Activated naive CD4-positive, alpha-beta T cell treated with Interleukin-2 at 50 U/mL for 16 hours (primary cell): Measurements from ENCODE around the gene CC2D2A.

Source experiments
- DNase-seq: peaks from one replicate; pipeline ENCODE4 v3.0.0-alpha.2; 2020

Gene CC2D2A

DNA sequence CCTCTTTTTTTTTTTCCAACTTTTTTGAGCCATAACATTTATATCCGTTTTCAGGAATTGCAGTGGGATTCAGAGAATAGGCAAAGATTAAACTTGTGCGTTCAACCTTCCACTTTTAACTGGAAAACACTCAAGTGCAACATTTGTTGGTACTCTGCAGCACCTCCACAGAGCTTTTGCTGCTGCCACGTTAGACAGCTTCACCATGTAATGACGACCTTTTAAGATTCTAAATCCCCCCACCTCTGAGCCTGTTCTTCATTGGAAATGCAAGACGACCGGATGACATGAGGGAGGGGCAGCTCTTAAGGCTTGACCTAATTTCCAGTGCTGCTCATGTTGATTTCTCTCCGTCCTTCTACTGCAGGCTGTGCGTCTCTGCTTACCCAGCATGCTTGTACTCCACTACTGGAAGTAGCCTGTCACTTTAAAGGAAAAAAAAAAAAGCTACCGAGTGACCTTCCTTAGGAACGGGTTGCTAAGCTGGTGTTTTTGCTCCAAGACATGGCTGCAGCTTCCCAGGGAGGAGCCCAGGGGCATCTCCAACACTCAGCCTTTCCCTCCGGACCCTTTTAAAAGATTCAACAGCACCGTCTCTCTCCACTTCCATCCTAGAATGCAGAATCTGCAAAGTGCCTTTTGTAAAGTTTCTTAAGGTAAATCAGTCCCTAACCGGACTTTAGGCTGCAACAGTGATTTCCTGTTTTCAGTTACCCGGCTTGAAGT lies at the start of gene CC2D2A:
TSS of gene CC2D2A (plus strand) at position 481 of the 726 bp plus-strand sequence. CDS start 6,051 bp downstream, outside the sequence.
- no peak for DNase-seq

DNA sequence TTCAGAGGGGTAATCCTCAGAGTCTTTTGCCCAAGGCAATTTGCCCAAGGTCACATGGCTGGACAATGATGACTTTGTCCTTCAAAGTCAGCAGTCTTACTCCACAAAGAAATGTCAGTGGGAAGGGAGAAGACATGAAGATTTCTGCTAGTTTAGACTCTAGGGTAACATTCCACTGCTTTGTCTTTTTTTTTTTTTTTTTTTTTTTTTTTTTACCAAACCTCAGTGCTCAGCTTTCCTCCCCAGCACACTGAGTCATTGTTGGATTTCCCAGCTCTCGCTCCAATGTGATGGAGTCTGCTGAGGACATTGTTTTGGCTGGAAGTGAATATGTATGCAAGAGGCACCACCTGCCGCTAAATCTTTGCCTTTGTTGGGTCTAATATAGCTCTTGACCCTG lies 49.0 kb upstream of the CC2D2A start:
- DNase-seq: no peak

DNA sequence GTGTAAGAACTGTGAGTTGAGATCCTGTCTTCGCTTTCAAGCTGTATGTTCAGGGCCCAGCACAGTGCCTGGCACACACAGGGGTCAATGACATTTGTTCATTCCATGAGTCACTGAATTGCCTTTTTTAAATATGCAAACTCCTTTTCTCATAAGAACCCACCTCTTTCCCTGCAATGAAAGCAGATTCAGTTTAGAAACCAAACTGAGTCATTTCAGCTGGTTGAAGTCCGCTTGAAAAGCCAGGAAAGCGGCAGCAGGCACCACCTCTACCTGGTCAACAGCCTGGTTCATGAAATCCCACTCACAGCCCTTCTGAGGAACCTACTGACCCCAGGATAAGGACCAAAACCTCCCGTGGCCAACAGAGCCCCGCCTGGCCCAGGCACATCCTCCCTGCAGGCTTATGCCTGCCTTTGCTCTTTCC lies 46.4 kb upstream of the CC2D2A start:
- DNase-seq: no peak

DNA sequence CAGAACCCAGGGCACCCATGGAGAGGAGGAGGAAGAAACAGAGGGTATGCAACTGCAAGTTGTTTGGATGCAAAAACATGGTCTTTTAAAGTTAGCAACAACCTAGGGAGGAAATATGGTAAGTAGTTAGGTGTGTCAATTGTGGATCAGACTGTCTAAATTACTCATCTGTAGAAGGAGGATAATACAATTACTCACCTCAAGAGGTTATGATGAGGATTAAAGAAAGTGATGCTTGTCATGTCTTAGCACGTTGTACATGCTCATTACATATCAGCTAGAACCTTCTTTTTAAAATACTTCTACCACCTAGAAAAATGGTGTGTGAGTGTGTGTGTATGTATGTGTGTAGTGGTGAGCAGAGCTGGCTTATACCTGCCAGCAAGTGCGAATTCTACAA lies 44.2 kb upstream of the CC2D2A start:
- DNase-seq: no peak

DNA sequence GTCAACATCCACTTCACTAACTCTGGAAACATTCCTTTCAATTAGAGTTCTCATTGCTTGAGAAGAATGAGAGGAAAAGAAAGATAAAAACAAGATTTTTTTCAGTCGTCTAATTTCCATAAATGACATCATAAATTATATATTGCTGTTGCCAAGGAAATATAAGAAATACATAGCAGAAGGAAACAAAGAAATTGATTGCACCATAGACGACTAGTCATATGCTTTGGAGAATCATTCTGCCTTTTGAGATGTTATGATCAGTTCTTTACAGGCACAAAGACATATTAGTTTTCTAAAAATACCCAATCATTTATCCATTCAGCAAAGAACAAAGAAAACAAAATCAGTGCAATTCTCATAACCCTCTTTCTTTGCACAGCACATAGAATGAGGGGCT lies 42.5 kb upstream of the CC2D2A start:
- no peak for DNase-seq

DNA sequence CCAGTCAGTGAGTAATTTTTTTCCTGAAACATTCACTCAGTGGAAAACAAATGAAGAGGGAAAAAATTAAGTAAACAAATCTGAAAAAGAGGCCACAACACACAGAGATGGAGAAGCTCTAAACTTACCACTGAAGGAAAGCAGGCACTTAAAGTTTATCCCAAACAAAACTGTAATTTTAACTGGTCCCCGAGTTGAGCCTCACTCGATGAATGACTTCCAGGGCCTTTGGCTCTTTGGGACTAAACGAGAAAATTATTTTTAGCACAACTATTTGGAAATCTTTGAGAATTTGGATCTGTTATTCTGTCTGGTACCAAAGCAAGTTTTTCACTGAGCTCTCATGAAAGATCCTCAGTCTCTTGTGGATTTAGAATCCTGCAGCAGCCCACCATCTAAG lies 42.0 kb upstream of the CC2D2A start, which contains the start of gene C1QTNF7:
TSS of gene C1QTNF7 (plus strand) at position 333 of the 400 bp plus-strand sequence. CDS start 7,711 bp downstream, outside the sequence.
- no peak for DNase-seq

DNA sequence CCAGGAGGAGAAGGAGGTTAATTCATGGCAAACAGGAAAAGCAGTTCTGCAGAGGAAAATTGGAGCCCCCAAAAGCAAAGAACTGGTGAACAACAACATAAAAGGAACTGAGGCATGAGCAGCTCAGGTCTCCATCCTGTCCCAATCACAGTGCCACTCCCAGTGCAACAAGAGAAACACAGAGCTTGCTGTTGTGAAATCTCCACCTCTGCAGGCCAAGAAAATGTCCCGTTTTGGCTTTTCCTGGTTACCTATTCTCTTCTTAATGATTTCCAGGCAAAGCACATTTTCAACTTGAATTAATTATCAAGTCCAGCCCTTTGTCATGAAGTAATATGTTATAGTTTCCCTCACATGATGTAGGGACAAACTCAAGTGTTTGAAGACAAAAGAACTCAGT lies 41.1 kb upstream of the CC2D2A start:
- no peak for DNase-seq

DNA sequence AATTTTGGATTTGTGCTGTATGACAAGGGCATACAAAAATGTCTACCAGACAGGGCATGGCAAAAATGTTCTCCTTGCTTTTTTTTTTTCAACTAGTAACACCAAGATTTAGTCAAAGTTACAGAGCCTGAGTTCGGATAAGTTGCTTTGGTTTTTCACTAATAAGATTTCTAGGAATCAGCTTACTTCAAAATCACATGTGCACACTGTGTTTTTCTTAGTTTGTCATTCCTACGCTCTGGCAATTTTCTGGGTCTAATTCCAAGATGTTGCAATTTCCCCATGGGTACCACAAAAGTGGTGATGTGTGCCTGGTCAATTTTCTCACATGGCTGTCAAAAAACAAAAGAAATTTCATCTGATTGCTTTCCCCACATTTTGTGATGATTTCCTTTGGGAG lies 35.6 kb upstream of the CC2D2A start:
- no peak for DNase-seq

DNA sequence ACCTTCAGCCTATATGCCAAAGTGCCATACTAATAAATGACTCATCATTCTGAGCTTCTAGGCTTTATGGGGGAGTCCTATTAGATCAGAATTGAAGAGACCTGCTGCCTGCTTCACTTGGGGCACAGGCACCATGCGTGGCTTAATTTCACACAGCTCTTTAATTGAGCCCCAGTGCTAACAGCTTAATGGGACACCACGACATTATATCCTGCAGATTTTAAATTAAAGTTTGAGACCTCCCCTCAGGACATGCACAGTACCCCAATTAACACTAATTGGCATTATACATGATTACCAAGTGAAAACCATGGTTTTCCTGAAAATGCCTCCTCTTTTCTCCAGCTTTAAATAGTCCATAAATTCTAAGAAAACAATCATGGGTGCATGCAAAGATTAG lies 35.0 kb upstream of the CC2D2A start:
- no peak for DNase-seq

DNA sequence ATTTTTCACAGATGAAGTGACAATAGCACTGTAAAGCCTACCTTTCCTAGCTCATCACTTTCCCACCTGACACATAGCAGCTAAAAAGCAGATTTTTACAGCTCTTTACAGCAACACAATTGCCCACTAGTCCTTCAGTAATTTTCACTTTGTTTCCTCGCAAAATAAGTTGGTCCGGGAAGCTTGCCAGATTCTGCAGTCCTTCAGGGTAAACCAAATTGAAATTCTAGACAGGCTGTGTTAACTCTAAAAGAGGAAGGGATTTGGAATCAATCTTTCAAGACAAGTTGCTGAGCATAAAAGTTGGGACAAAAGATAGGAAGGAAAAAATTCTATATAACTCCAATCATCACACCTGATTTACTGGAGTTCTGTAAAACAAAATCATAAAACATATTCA lies 33.2 kb upstream of the CC2D2A start:
- no peak for DNase-seq

DNA sequence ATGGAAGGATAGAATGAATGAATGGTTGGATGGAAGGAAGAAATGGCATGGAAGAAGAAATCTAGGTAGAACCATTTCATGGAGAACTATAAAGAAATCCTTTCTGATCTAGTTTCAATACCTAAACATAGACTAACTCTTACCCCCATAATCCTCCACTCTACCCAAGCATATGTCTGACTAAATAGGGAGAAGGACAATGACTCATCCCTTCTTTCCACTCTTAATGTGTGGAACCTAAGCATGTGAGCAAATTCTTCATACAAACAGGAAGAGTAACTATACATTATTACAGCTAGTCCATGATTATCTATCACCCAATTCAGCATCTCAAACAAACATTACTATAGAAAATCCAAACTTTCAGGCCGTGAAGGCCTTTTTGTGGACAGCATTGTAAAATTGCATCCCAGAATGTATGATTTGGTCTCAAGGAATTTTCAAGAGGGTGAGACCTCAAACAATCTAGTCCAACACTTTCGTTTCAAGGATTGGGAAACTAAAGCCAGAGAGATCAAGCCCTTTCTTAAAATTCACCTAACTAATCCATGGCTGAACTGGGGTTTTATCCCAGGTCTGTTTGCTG lies 30.6 kb upstream of the CC2D2A start:
- DNase-seq: no peak

DNA sequence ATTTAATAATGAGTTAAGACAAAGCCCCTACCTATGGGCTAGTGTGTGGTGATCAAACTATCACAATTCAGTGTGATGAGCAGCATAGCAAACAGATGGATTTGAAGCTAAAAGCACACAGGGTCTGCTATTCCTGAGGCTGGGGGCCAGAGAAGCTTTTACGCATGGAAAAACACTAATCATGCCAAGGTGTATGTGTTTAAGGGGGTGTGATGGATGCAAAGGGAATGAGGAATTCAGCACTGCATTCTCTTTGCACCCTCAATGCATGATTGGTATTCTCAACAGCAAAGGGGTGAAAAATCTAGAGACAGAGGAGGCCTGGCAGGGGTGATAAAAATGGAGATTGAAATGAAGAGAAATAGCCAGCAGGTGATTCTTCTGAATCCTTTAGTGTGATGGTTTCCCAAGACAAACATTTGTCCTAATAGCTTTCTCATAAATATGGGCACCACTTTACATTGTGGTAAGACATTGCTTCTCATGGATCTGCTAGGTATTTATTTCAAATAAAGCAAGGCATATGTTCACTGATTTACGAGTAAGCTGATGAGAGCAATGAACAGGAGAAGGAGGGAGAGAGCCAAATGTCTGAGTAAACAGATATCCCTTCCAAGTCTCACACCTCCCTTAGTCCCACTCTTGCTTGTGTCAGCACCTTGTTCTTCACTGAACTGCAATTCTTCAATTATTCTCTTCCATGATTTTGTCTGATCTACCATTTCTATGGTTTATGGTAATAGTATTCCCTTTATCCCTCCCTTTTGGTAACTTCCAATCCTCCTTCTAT lies 26.1 kb upstream of the CC2D2A start:
- DNase-seq: no peak

DNA sequence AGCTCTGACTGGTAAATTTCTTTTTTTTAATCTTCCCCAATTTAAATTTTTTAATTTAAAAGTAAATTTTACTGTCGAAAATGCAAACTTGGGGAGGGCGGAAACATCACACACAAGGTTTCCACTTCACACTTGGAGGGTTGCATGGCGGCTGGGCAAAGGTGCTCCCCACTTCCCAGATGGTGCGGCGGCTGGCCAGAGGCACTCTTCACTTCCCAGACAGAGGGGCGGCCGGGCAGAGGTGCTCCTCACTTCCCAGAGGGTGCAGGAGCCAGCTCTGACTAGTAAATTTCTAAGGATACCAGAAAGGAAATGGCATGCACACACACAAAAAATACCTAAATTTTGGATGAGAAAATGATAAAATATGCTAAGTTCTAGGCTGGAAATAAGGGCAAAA lies 25.4 kb upstream of the CC2D2A start:
- no peak for DNase-seq

DNA sequence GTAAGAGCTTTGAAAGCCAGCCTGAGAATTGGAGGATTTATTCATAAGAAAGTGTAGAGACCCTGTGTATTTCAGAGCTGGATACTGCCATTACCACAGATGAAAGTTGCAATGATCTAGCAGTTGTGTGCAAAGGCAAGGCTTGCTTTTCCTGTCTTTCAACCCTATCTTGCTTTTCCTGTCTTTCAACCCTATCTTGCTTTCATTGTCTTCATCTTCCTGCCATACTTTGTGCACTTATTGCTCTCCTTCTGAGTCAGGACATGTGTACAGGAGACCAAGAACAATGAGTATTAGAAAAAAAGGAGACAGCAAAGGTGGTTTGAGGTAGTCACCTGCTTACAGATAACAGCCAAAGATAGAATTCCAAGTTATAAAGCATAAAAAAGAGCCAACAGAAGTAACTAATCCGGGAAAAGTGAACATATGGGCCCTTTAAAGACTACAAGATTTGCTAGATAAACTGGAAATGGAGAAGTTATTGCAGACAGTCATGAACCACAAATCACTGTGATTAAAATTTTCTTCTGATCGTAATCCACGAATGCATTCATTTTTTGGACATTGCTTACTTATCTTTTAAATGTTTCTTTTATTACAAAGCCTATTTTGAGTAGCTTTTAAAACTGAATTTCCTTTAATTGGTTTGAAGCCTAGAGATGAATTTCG lies 24.7 kb upstream of the CC2D2A start:
- DNase-seq: no peak

DNA sequence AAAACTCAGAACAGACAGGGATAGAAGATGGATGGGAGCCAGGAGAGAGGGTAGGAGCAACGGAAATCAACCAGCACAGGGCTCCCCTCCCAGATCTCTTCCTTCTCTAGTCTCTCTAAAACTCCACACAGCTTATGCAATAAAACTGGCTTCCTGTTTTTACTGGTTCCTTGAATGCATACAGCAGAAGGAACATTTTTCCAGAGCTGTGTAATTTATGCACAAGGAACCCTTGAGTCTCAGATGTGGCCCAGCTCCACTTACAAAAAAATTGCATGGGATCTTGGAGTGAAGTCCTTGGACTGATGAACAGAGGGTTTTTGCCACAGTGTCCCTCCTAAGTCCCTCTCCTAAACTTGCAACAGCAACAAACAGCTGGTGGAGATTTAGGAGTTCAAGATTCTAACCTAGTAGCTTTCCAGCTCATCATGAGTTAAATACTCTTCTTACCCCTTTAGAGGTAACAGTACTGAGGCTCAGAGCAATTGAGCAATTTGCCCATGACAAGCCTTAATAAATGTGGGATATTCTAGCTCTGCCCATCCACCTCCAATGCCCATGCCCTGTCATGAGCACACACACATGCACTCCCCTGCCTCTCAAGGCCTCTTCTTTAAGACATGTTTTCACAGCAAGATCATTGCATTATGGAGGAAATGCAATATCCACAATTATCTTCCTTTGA lies 18.4 kb upstream of the CC2D2A start:
- DNase-seq: no peak

DNA sequence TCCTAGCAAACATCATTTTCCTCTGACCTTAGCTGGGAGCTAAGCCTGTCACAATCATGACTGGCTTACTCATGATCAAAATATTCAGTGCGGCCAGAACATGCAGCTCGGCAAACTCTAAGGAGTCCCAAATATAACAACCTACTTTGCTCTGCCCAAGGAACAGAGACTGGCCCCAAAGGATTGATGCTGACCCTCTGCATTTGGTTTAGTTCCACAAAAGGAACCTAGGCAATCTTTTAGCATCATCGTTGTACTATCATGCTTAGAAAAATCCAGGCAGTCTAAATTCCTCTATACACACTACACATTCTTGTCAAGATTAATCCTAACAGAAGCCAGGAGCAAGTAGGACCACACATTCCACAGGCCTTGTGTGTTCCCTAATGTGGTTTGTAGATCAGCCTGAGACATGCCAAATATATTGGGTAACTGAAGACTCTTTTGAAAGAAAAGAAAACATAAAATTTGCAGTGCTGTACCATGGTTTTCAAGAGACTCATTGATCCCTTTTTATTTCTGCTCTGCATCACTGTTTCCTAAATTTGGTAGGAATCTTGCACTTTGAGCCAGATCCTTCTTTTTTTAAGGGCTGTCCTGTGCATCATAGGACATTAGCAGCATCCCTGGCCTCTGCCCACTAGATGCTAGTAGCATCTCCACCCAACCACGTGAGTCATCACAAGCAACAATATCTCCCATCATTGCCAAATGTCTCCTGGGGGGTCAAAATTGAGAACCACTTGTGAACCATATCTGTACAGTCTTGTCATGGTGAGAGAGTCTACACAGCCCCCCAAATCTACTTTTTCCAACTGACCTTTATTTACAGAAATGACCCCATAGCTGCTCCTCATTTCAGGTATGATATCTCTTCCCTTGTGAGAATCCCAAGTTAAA lies 17.6 kb upstream of the CC2D2A start:
- DNase-seq: no peak

DNA sequence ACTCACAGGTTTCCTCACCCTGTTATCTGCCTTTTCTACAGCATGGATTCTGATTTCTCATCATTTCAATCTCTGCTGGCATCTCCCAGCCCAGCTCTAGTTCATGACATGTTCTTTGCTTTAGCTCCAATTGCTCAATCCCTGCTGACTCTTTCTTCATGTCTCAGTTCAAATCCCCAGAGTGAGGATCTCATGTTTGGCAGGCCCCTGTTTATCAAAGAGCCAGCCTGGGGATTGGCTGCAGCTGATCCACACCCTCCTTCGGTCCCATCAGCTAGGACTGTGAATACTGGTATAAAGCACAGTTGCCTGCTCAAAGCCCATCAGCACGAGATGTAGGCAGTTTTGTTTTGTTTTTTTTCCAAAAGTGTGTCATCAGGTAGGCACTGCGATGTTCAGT lies 14.4 kb upstream of the CC2D2A start:
- no peak for DNase-seq

DNA sequence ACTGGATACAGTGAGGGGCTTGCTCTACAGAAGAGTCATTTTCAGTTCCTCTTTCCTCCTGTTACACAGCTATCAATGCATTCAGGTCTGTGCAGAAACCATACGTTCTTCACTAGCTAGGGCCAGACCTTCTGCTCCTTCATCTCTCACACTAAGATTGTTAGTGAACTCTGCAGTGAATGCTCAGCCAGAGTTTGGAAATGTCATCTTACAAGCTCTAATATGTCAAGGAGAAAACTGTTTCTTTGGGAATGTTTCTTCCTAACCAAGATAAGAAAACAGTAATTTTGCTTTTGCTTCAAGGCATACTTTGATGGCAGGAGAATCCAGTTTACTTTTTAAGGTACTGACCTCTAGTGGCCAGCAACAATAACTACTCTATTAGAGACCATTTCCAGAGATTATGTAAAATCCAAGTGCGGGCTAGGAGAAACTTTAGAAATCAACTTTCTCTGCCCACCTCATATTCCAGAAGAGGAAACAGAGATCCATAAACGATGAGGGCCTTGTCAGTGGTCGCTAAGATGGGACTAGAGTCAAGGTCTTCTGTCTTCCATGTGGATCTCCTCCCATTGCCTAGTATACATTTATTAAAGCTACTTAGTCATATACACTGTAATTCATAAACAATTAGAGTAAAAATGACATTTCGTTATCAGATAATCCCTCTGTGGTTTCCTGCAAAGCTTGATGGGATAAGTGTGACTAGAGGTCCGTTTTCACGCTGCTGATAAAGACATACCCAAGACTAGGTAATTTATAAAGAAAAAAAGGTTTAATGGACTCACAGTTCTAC lies 12.1 kb upstream of the CC2D2A start:
- DNase-seq: no peak

DNA sequence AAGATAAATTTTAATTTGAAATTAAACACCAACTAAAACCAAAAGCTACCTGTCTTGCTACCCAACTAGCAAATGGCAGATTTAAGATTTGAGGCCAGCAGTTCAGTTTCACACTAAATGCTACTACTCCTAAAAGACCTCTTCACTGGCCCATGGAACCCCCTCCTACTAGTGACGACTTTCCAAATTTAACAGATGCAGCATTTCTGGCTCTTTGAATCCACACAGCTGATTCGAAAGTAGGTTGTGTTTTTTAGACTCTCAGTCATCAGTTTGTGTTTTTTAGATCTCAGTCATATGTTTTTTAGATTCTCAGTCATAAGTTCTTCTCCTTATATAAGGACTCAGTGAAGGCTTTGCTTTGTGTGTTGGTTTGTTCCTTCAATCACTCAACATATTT lies 11.1 kb upstream of the CC2D2A start:
- DNase-seq: no peak

DNA sequence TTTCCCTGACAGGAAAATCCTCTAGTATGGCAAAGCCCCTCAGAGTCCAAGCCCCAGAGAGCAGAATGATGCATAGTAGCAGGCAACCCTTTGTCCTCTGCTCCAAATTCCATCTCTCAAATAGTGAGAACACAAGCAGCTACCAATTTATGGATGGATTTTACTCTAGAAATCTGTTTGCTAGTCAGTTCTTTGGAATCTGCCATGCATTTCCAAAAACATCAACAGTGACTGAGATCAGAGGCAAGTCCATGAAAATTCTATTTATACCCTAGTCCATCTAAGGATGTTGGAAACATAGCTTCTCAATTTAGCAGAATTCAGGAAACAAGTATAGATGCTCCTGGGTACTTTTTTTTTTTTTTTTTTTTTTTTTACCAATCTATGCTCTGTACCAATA lies 10.0 kb upstream of the CC2D2A start:
- no peak for DNase-seq

DNA sequence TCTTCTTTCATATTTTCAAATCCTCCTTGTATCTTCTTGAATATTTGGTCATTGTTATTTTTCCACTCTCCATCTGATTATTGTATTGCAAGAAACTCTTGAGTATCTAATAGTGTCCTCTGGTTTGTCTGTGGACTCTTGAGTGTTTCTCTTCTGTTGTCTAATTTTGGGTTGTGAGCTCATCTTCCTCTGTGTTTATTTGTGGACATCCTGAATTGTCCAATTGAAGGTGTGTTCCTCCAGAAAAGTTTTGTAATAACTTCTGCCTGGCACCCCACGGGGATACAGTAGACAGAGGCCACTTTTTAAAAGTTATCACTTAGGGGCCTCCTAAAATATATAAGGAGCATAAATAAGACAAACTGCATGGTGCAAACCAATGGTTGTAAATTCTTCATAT lies 3.1 kb upstream of the CC2D2A start:
- no peak for DNase-seq
